Kidney epithelial cell (primary cell): ENCODE results near the gene EXOC6B. TPM values are rescaled to one million over a fixed set of nuclear protein-coding genes. Genes with fewer than 3 reads are reported as not detected.

ENCODE experiments used
- DNase-seq: peaks from one replicate; pipeline ENCODE4 v3.0.0-alpha.2; 2010; ENCODE audit warnings: low read depth
- H3K27me3 ChIP-seq: 2 replicates; pipeline ENCODE4 v1.6.0; 2011; ENCODE audit warnings: low read length; ENCODE audit not compliant: control insufficient read depth, insufficient read depth
- H3K36me3 ChIP-seq: 2 replicates; pipeline ENCODE4 v1.5.1; 2011; ENCODE audit warnings: low read length; ENCODE audit not compliant: control insufficient read depth, insufficient read depth
- H3K4me3 ChIP-seq: 2 replicates; pipeline ENCODE4 v1.5.1; 2011; ENCODE audit warnings: low read depth, mild to moderate bottlenecking, control low read depth, low read length
- total RNA-seq: library from RNA; depleted of rRNA; stranded (reverse); fragments of >200 nt; gene quantifications from 2 replicates; pipeline ENCODE4 v1.2.3, GENCODE V29; 2015
- TF ChIP-seq, protein P1 (sequence below): IDR thresholded peaks from 2 replicates; pipeline ENCODE4 v1.5.1; 2011; ENCODE audit warnings: mild to moderate bottlenecking, moderate library complexity, low read length, control low read depth, inconsistent platforms; ENCODE audit not compliant: insufficient read depth, poor library complexity, severe bottlenecking

EXOC6B gene
- total RNA-seq, 1 donor from 2014 or later: 21.8 TPM

DNA sequence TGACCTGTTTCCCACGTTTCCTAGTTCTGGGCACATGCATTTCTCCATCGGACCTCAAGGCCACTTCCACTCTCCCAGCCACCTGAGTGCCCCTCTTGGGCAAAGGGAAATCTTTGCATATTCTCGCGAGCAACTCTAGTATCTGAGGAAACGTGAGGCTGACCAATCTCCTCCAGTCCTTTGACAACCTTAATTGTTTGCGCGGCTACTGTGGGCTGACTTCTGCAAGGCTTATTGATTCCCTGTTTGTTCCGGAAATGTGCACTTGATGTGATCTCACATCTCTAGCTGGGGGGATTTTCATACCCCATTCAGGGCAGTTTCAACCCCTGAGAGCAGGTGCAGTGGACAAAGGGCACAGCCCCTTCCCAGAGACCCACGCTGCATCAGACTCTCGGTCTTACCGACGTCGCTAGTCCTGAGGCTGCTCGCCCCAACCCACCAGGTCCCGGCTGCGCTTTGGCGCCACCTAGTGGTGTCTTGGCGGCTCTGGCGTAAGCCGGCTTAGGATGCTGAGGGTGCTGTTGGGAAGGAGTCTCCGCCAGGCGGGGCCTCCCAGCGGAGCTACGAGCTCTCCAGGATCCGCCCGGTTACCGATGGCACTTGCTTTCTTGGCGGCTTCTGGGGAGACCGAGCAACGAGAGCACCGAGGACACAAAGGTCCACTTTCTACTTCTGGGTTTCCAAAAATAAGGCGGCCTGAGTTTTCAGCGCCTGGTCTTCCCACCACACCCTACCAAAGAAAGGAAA is 36.6 kb upstream of the EXOC6B start:
- TF ChIP-seq, protein P1, sequence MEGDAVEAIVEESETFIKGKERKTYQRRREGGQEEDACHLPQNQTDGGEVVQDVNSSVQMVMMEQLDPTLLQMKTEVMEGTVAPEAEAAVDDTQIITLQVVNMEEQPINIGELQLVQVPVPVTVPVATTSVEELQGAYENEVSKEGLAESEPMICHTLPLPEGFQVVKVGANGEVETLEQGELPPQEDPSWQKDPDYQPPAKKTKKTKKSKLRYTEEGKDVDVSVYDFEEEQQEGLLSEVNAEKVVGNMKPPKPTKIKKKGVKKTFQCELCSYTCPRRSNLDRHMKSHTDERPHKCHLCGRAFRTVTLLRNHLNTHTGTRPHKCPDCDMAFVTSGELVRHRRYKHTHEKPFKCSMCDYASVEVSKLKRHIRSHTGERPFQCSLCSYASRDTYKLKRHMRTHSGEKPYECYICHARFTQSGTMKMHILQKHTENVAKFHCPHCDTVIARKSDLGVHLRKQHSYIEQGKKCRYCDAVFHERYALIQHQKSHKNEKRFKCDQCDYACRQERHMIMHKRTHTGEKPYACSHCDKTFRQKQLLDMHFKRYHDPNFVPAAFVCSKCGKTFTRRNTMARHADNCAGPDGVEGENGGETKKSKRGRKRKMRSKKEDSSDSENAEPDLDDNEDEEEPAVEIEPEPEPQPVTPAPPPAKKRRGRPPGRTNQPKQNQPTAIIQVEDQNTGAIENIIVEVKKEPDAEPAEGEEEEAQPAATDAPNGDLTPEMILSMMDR: peak; percentile 100
- Histone ChIP-seq H3K27me3 (peaks cover 4% of the 10 kb centered on the region), H3K36me3 (no peaks in the 10 kb centered on the region), H3K4me3 (no peak overlapping the region)
- peak; percentile 52 for DNase-seq

DNA sequence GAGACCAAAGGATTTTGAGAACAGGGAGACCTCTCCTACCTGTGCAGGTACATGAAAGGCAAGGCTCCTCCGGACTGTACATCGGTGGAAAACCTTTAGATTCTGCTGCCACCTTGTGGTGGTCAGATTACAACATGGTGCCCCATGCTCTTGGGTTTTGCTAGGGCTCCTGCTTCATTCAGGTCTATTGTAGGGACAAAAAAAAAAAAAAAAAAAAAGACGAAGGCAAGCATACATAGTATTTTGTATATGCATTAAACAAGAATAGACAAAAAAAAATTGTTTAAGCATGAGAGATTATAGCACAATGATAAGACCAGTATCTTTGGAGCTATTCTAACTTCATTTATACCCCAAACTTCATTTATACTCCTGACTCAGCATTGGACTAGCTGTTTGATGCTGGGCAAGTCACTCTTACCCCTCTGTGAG is 34.0 kb upstream of the EXOC6B start:
- DNase-seq: no peak

DNA sequence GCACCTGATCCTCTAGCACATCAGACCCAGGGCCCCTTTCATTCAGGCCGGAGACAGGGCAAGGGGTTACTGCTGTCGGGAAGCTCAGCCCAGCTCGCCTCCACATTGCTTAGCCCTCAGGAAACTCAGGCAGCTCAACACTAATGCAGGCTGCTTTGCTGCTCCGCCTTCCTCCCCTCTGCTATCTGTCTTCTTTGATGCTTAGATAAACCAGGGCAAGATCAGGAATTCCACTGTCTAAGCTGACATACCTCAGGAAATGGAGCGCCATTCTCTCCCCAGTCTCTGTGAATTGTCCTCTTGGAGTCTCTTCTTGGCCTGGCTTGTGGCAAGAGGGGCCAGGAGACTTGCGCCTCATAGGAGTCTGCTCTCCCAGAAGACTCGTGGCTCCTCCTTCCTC is 25.5 kb upstream of the EXOC6B start:
- TF ChIP-seq, protein P1: no peak
- Histone ChIP-seq H3K36me3 (no peaks in the 10 kb centered on the region), H3K27me3 (peaks cover 8% of the 10 kb centered on the region), H3K4me3 (no peak overlapping the region)
- no peak for DNase-seq

More for the DNA sequence above, 34.0 kb upstream of the EXOC6B start:
- no peak overlapping the region for H3K4me3 ChIP-seq
- TF ChIP-seq, protein P1: peak; percentile 54
- peaks cover 16% of the 10 kb centered on the region for H3K27me3 ChIP-seq
- H3K36me3 ChIP-seq: no peaks in the 10 kb centered on the region

DNA sequence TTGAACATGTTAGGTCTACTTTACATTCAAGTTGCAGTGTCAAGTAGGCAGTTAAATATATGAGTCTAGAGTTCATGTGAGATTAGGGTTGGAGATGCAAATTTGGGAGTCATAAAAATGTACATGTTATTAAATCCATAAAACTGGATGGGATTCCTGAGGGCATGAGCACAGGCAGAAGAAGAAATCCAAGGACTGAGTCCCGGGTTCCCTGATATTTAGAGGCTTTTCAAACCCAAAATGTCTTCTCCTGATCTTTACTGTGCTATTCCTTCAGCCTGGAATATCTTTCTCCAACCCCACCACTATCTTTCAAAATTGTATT is 23.3 kb upstream of the EXOC6B start:
- no peak for DNase-seq
- Histone ChIP-seq H3K36me3 (no peaks in the 10 kb centered on the region), H3K4me3 (no peak overlapping the region), H3K27me3 (no peaks in the 10 kb centered on the region)
- TF ChIP-seq, protein P1: no peak

DNA sequence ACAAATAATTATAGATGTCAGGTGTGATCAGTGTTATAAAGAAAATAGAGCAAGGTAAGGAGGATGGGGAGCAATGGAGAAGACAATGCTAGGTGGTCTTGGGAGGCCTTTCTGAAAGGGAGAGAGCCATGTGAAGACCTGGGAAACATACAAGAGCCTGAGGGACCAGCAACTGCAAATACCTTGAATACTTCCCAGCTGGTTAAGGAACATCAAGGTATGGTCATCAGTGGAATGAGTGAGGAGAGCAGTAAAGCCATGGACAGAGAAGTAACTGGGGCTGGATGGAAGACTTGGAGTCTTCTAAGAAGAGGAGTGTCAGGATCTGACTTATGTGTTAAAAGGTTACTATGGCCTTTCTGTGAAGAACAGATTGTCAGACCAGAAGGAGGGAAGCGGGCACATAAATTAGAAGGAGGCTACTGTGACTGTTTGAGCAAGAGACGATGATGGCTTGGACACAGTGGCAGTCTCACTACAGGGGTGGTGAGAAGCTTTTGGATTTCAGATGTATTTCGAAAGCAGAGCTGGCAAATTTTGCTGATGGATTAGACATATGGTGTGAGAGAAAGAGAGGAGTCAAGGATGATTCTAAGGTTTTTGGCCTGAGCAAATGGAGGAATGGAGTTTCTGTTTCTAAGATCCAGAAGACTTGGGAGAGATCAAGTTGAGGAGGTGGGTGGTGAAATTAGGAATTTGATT is 22.8 kb upstream of the EXOC6B start:
- no peak for DNase-seq
- Histone ChIP-seq H3K27me3 (no peaks in the 10 kb centered on the region), H3K36me3 (no peaks in the 10 kb centered on the region), H3K4me3 (no peak overlapping the region)
- TF ChIP-seq, protein P1: no peak
